Stimulated activated CD4-positive, alpha-beta T cell treated with anti-CD3 and anti-CD28 coated beads, Interleukin-2, amount 100 ng/mL, for 4 hours (primary cell): ENCODE data around the gene PABPC3.

ENCODE experiments used
- DNase-seq: peaks from one replicate; pipeline ENCODE4 v3.0.0-alpha.2; 2020; ENCODE audit warnings: low read depth

PABPC3 gene

DNA sequence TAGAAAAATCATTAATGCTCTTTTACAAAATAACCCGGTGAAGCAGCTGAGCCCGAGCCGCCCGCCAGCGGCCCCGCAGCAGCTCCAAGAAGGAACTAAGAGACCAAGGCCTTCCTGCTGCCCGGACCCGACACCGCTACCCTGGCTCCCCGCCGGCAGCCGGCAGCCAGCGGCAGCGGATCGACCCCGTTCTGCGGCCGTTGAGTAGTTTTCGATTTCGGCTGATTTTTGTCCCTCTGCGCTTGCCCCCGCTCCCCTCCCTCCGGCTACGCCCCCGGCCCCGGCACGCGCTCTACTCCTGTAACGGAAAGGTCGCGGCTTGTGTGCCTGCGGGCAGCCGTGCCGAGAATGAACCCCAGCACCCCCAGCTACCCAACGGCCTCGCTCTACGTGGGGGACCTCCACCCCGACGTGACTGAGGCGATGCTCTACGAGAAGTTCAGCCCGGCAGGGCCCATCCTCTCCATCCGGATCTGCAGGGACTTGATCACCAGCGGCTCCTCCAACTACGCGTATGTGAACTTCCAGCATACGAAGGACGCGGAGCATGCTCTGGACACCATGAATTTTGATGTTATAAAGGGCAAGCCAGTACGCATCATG, at the start of gene PABPC3:
Gene PABPC3, plus strand, starts transcription at position 286 of the 603 bp plus-strand sequence. Its CDS starts 63 bp downstream, at position 349.
- no peak for DNase-seq

- DNase-seq = no peak
Measured at GRCh38 chr13:25046274-25046984, 49.5 kb upstream of the PABPC3 start.

- no peak for DNase-seq
Measured at GRCh38 chr13:25046985-25047511, 48.9 kb upstream of the PABPC3 start.

DNA sequence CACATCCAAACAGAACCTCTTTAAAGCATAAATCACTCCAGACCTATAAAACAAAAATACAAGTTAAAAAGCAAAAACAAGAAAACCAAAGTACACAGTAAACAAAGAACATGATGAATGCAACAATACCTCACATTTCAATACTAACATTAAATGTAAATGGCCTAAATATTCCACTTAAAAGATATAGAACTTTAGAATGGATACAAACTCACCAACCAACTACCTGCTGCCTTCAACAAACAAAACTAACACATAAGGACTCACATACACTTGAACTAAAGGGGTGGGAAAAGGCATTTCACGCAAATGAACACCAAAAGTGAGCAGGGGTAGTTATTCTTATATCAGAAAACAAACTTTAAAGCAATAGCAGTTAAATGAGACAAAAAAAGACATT, 44.9 kb upstream of the PABPC3 start:
- no peak for DNase-seq

DNA sequence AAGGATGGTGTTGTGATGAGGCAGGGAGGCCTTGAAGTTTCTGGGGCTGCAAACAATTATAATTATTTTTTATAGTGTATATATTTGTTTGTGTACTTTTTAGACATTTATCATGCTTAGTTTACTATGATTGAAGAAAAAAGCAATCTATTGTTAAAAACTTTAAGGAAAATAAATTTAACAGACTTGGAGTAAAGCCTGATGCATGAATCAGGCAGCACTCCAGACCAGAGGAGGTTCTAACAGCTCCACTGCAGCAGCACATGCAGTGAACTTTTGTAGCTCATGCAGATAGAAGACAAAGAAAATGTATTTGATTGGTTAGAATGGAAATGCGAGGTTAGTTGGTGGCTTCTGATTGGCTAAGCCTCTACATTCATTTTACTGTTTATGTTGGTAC, 36.8 kb upstream of the PABPC3 start:
- DNase-seq = no peak

DNA sequence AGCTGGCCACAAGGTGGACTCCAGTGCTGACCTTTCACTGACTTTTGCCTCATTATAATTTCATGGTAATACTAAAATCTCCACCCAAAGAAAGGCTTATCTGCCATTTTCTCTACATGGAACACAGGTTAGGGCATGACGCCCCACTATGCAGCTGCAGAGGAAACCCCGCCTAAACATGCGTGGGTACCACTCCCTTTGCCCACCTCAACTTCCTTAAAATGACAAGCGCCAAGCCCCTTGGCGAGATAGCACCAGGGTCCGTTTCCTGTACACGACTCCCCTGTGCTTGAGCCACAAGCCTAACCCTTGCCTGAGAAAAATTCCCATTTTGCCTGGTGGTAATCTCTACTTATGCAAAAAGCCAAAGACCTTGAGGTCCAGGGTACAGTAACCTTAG, 36.0 kb upstream of the PABPC3 start:
- no peak for DNase-seq

DNA sequence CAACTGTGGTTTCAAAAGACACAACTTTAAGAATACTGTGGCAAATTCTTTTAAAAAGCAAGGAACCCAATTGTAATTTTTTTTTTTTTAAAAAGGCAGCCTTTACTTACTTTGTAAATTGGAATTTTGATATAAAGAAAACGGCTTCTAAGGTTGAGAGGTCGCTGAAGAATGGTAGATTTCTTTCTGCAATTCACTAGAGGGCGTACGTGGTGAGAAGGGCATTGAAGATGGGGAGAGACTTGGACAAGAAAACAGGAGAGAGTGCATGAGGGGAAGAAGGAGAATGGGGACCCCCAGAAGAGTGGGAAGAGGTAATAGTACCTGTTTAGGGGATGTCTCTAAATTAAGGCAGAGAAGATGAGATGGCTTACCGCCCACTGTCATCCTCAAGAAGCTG, 33.5 kb upstream of the PABPC3 start:
- no peak for DNase-seq

DNA sequence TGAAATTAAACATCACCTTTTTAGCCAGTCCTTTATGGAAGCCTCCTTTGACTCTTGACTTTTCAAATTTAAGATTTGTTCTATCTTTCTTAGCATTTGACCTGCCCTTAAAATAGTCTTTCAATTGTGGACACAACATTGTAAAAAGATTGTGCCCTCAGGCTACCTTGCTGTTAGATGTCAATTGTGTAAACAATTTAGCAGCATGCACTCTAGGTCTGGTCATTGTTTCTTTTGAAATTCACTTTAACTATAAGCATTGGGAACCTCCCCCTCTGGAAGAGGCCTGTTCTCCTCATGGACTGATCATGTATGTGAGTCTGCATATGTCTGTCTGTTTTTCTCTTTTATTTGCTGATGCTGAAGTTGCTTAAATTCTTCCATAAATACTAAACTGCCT, 31.5 kb upstream of the PABPC3 start:
- no peak for DNase-seq

GRCh38 chr13:25065974-25066770, 29.8 kb upstream of the PABPC3 start:
- no peak for DNase-seq

GRCh38 chr13:25067064-25067463, 28.9 kb upstream of the PABPC3 start:
- DNase-seq = no peak

- no peak for DNase-seq
Measured at GRCh38 chr13:25068810-25069209, 27.1 kb upstream of the PABPC3 start.

GRCh38 chr13:25069236-25069635, 26.7 kb upstream of the PABPC3 start:
- no peak for DNase-seq

GRCh38 chr13:25069911-25070310, 26.0 kb upstream of the PABPC3 start:
- no peak for DNase-seq

- no peak for DNase-seq
Measured at GRCh38 chr13:25080773-25081172, 15.2 kb upstream of the PABPC3 start.

GRCh38 chr13:25084096-25084495, 11.8 kb upstream of the PABPC3 start:
- DNase-seq = no peak

DNA sequence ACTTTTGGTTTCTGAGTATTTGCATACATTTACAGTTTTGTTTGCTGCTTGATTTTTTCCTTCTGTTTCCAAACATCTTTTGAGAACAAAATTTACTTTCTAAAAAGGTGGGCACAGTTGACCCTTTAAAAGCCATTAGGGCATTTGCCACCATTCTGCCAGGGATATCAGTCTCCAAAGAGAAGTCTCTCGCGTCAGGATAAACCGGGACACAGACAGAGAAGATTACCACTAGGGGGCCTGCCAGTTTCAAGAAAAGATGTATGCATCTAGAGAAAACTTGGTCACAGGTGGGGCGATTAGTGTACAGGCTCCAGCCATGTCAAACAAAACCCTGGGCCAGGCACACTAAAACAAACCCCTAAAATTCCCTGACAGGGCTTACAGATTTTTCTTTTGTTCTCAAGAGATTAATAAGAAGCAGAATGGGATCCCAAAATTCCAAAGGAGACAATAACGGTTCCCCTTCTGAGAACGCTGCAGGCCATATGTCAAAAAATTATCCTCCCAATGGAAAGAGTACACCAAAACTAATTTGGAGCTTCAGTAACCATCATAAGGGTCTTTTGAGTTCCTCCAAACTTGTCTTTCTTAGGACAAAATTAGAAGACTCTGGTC, 10.7 kb upstream of the PABPC3 start:
- DNase-seq = no peak

DNA sequence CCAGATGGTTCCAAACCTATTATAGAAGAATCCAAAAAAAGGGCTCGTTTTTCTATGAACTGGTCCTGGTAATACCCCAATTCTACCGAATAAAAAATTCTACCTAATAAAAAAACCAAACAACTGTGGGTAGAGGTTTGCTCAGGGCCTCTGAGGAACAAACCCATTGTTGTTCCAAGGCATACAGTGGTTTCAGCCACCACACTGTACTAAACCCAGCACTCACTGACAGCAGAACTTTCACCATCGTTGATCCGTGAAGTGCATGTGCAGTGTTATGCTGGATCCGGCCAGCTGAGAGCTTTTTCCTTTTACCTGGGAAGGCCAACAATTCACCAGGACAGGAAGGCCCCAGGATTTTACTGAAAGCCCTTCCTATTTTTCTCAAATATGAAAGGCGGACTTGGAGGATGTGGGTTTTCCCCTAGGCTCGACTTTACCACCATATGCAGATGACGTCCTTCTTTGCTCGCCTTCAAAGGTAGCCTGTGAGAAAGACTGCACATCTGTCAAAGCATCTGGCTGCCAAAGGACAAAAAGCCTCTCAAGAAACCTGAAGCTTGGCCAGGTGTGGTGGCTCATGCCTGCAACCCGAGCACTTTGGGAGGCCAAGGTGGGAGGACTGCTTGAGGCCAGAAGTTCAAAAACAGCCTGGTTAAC, 7.2 kb upstream of the PABPC3 start:
- no peak for DNase-seq

DNA sequence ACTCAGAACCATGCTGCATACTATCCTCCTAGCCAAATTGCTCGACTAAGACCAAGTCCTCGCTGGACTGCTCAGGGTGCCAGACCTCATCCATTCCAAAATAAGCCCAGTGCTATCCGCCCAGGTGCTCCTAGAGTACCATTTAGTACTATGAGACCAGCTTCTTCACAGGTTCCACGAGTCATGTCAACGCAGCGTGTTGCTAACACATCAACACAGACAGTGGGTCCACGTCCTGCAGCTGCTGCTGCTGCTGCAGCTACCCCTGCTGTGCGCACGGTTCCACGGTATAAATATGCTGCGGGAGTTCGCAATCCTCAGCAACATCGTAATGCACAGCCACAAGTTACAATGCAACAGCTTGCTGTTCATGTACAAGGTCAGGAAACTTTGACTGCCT, 1.5 kb downstream of the PABPC3 start:
- no peak for DNase-seq

DNA sequence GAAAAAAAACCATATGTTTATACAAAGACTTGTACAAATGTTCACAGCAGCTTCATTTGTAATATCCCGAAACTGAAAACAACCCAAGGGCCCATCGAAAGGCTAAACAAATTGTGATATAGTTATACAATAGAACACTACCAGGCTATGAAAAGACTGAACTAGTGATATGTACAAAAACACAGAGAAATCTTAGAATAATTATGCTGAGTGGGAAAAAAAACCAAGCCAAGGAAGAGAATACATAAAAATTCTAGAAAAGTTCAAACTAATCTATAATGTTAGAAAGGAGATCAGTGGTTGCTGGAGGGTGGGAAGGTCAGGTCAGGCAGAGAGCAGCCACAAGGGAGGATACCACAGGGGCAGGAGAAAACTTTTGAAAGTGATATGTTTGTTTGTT, 7.8 kb downstream of the PABPC3 start:
- DNase-seq = no peak

DNA sequence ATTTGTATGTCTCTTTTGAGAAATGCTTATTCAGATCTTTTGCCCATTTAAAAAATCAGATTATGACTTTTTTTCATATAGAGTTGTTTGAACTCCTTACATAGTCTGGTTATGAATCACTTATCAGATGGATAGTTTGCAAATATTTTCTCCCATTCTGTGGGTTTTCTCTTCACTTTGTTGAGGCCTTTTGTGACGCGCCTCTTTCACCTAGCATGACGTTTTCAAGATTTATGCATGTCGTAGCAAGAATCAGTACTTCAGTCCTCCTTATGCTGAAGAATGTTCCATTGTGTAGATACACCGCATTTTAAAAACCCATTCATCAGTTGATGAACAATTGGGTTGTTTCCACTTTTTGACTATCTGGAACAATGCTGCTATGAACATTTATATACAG, 13.4 kb downstream of the PABPC3 start:
- no peak for DNase-seq

GRCh38 chr13:25110956-25111584, 15.1 kb downstream of the PABPC3 start:
- DNase-seq = no peak

DNA sequence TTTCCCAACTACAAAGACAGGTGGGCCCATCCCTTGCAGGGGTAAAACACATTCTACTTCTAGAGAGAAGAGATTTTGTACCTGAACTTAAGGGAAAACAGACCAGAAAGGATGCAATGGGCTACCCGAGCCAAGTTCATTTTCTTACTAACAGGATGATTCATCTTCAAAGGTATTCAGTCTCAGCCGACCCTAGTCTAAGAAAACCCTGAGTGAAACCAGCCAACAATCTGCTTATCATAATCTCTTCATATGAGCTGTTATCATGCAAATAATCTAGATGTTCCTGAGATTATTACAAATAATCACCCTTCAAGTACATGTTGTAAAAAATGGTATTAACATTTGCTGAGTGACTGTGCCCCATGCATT, 15.6 kb downstream of the PABPC3 start:
- DNase-seq = no peak
